GM19395 (cell line): ENCODE data around the gene PODN.

Experiments
- ATAC-seq: cut with Tn5 transposase; IDR thresholded peaks from one replicate; pipeline ENCODE4 v1.9.1; 2021; ENCODE audit warnings: mild to moderate bottlenecking, moderate library complexity; ENCODE audit not compliant: unreplicated experiment

The PODN gene

GRCh38 chr1:53088616-53089300 lies 26.7 kb downstream of the PODN start:
- ATAC-seq: no peak

- ATAC-seq: no peak
These were observed 27.6 kb downstream of the PODN start for GRCh38 chr1:53089478-53090226.

GRCh38 chr1:53090227-53091147 lies 28.5 kb downstream of the PODN start:
- ATAC-seq: no peak

GRCh38 chr1:53091841-53092645 lies 30.0 kb downstream of the PODN start:
- ATAC-seq: no peak

- no peak for ATAC-seq
These were observed 30.8 kb downstream of the PODN start for GRCh38 chr1:53092659-53093450.

GRCh38 chr1:53093451-53093754 lies 31.4 kb downstream of the PODN start:
- no peak for ATAC-seq

GRCh38 chr1:53093778-53094532 lies 31.9 kb downstream of the PODN start:
- ATAC-seq: no peak

GRCh38 chr1:53094533-53094919 lies 32.5 kb downstream of the PODN start:
- ATAC-seq: no peak

GRCh38 chr1:53104289-53104913 lies 42.4 kb downstream of the PODN start:
- ATAC-seq: no peak

GRCh38 chr1:53107090-53107489 lies 45.1 kb downstream of the PODN start:
- ATAC-seq: no peak

- ATAC-seq: no peak
These were observed 45.7 kb downstream of the PODN start for GRCh38 chr1:53107570-53108322.

GRCh38 chr1:53108646-53109580 lies 46.9 kb downstream of the PODN start:
- ATAC-seq: no peak

GRCh38 chr1:53110370-53111072 lies 48.5 kb downstream of the PODN start:
- no peak for ATAC-seq

- ATAC-seq: no peak
These were observed 49.1 kb downstream of the PODN start for GRCh38 chr1:53111073-53111556.

GRCh38 chr1:53111693-53112092 lies 49.7 kb downstream of the PODN start:
- no peak for ATAC-seq

GRCh38 chr1:53112271-53112774 lies 50.3 kb downstream of the PODN start:
- no peak for ATAC-seq
